Peyer's patch (tissue), 4 donors: ENCODE results near the gene SPACA4.

ENCODE experiments used
- POLR2A ChIP-seq, 2 donors: fragments of 450-650 bp; IDR thresholded peaks; one replicate each; pipeline ENCODE4 v1.5.1; 2017; ENCODE audit warnings: antibody characterized with exemption in 2 of 2, mild to moderate bottlenecking in 2 of 2, moderate library complexity in 2 of 2
- TF ChIP-seq, protein P1 (sequence below), 6 experiments: fragments of 450-650 bp in 4 of 6; fragments of 200-600 bp in 2 of 6; sonication (generic) in 1 of 6; IDR thresholded peaks; one replicate each; pipeline ENCODE4 v1.5.1; 2017 to 2019; ENCODE audit warnings: antibody characterized with exemption in 6 of 6, mild to moderate bottlenecking in 3 of 6, moderate library complexity in 1 of 6

DNA sequence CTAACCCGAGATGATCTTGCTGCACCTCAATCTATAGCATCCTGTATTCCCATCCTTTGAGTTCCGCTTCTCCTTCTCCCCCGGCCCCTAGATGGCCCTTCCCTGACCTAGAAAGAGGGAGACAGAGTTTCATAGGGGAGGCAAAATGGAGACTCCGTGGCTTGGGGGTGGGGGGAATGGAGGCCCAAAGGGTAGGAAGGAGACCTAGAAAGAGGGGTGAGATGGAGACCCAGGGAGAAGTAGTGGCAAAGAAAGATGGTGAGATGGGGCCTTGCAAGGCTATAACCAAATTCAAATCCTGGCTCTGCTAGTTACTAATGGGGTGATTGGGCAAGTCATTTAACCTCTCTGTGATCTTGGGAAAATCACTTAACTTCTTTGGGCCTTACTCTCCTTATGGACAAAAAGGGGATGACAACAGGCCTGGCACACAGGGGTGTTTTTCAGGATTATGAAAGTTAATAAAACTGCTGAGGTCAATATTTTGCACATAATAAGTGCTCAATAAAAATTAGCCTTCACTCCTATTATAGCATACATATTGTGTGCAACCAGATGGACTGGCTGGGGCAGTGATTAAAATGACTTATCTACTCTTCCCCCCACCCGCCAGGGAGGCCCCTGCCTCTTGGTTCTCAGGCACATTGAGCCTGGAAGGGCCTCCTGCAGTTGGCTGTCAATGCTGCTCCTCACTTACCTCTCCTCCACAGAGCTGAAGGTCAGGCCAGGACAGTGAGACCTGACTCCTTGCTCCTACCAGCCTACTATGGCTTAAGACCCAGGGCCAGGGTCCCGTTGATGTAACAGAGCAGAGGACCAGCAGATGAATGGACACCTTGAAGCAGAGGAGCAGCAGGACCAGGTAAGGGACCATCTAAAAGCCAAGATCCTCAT lies 13.4 kb downstream of the SPACA4 start:
- TF ChIP-seq, protein P1, sequence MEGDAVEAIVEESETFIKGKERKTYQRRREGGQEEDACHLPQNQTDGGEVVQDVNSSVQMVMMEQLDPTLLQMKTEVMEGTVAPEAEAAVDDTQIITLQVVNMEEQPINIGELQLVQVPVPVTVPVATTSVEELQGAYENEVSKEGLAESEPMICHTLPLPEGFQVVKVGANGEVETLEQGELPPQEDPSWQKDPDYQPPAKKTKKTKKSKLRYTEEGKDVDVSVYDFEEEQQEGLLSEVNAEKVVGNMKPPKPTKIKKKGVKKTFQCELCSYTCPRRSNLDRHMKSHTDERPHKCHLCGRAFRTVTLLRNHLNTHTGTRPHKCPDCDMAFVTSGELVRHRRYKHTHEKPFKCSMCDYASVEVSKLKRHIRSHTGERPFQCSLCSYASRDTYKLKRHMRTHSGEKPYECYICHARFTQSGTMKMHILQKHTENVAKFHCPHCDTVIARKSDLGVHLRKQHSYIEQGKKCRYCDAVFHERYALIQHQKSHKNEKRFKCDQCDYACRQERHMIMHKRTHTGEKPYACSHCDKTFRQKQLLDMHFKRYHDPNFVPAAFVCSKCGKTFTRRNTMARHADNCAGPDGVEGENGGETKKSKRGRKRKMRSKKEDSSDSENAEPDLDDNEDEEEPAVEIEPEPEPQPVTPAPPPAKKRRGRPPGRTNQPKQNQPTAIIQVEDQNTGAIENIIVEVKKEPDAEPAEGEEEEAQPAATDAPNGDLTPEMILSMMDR (IDR thresholded peaks at IDR 0.05), result peak in 2 of 6 experiments; percentile 17 to 50
- no peak for TF ChIP-seq POLR2A (IDR thresholded peaks at IDR 0.05)
